GM20000 (cell line): ENCODE measurements around the gene TWSG1.

Source experiments
- DNase-seq: peaks from one replicate; pipeline ENCODE4 v3.0.0; 2012; ENCODE audit warnings: low spot score
- CTCF ChIP-seq: IDR thresholded peaks from 2 replicates; pipeline ENCODE4 v1.5.1; 2012; ENCODE audit warnings: mild to moderate bottlenecking, control low read depth; ENCODE audit errors: extremely low read depth, missing control alignments

Gene TWSG1

GRCh38 chr18:9296233-9297006 is 38.2 kb upstream of the TWSG1 start:
- no peak for TF ChIP-seq CTCF
- no peak for DNase-seq

- no peak for TF ChIP-seq CTCF
- no peak for DNase-seq
These were observed 37.6 kb upstream of the TWSG1 start for GRCh38 chr18:9297007-9297393.

- no peak for DNase-seq
- TF ChIP-seq CTCF: no peak
These were observed 30.0 kb upstream of the TWSG1 start for GRCh38 chr18:9304388-9305070.

- TF ChIP-seq CTCF: no peak
- no peak for DNase-seq
These were observed 15.2 kb upstream of the TWSG1 start for GRCh38 chr18:9319333-9319732.

GRCh38 chr18:9321017-9321452 is 13.5 kb upstream of the TWSG1 start:
- DNase-seq: no peak
- no peak for TF ChIP-seq CTCF

- no peak for DNase-seq
- TF ChIP-seq CTCF: no peak
These were observed 12.8 kb upstream of the TWSG1 start for GRCh38 chr18:9321736-9322135.

- no peak for TF ChIP-seq CTCF
- DNase-seq: no peak
These were observed 11.8 kb upstream of the TWSG1 start for GRCh38 chr18:9322744-9323143.
